Astrocyte of the spinal cord (primary cell): Measurements from ENCODE around the gene TAGLN2.

ENCODE experiments used
- DNase-seq: peaks from one replicate; pipeline ENCODE4 v3.0.0; 2011; ENCODE audit warnings: low read depth, low spot score
- H3K4me3 ChIP-seq: 2 replicates; pipeline ENCODE4 v1.5.1; 2011; ENCODE audit warnings: low read depth, mild to moderate bottlenecking, low read length, moderate library complexity
- in situ Hi-C: cut with HindIII; loops from 2 replicates; pipeline ENCODE4 v1.10.0; 2017; ENCODE audit warnings: low sequenced_read_pairs
- TF ChIP-seq, protein P1 (sequence below): IDR thresholded peaks from 2 replicates; pipeline ENCODE4 v1.5.1; 2012; ENCODE audit warnings: low read depth, mild to moderate bottlenecking, low read length, inconsistent platforms

The TAGLN2 gene

DNA sequence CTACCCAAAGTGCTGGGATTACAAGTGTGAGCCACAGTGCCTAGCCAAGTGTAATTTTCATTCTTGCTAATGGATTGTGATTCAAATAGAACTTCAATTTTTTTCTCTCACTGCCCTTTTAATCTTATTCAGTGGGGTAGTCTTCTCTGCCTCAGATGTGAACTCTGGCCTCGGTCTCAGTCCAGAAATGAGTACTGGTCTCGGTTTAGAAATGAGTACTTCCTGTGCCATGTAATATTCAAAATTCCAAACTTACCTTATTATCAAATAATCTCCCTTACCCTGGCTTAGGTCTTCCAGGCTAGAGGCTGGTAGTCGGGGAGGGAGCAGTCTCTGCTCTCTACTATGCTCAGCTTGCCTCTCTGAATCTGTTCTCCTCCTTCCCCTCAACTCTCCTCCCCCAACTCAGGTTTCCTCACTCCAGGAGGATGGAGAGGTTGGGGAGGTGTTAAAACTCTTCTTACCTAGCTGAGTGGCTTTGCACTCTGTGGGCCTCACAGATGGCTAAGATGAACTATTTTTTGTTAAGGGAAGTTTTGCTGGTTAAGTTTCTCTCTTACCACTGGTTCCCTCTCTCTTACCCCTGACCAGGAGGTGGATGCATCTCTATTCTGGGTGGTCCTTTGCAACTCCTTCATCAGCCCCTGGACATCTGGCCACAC is 33.5 kb upstream of the TAGLN2 start:
- DNase-seq, result no peak
- in situ Hi-C loops, result no loop called here
- TF ChIP-seq, protein P1, sequence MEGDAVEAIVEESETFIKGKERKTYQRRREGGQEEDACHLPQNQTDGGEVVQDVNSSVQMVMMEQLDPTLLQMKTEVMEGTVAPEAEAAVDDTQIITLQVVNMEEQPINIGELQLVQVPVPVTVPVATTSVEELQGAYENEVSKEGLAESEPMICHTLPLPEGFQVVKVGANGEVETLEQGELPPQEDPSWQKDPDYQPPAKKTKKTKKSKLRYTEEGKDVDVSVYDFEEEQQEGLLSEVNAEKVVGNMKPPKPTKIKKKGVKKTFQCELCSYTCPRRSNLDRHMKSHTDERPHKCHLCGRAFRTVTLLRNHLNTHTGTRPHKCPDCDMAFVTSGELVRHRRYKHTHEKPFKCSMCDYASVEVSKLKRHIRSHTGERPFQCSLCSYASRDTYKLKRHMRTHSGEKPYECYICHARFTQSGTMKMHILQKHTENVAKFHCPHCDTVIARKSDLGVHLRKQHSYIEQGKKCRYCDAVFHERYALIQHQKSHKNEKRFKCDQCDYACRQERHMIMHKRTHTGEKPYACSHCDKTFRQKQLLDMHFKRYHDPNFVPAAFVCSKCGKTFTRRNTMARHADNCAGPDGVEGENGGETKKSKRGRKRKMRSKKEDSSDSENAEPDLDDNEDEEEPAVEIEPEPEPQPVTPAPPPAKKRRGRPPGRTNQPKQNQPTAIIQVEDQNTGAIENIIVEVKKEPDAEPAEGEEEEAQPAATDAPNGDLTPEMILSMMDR, result no peak
- no peak overlapping the region for H3K4me3 ChIP-seq

- no peak for DNase-seq
- H3K4me3 ChIP-seq, result no peak overlapping the region
- in situ Hi-C loops, result no loop called here
- TF ChIP-seq, protein P1, result no peak
Measured at GRCh38 chr1:159957824-159958268, 32.5 kb upstream of the TAGLN2 start.

- H3K4me3 ChIP-seq, result no peak overlapping the region
- no peak for DNase-seq
- in situ Hi-C loops, result no loop called here
- TF ChIP-seq, protein P1, result no peak
Measured at GRCh38 chr1:159955456-159955855, 30.1 kb upstream of the TAGLN2 start.

GRCh38 chr1:159953536-159954515 is 28.5 kb upstream of the TAGLN2 start, which contains the start of gene SLAMF9:
TSS of gene SLAMF9 (minus strand) at chr1:159954237. CDS start at chr1:159954137, 100 bp downstream.
- no peak within 1 kb of the TSS for H3K4me3 ChIP-seq
- in situ Hi-C loops, result no loop called here
- TF ChIP-seq, protein P1, result no peak
- peak; percentile 44 for DNase-seq

DNA sequence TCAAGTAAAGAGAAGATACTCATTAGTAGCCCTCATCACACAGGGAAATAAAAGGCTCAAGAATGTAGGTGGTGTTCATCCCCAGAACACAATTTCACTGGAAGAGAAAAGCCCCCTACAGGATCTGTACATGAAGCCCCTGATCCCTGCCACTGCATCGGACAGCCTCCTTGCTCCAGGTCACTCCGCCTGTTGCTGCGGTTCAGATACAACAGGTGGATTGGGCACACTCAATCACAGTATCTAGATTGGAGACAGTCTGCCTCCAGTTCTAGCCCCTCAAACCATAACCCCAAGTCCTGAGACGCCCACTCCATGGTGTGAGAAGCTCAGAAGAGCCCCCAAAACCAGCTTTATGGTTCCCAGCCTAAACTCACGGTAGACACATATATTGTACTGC is 27.6 kb upstream of the TAGLN2 start:
- DNase-seq, result no peak
- in situ Hi-C loops, result no loop called here
- TF ChIP-seq, protein P1, result no peak
- no peak overlapping the region for H3K4me3 ChIP-seq

- in situ Hi-C loops, result no loop called here
- H3K4me3 ChIP-seq, result no peak overlapping the region
- DNase-seq, result no peak
- TF ChIP-seq, protein P1, result no peak
Measured at GRCh38 chr1:159951551-159951950, 26.2 kb upstream of the TAGLN2 start.
